CD4-positive, alpha-beta T cell (primary cell): ENCODE data around the gene RNF125. TPM values are rescaled to one million over a fixed set of nuclear protein-coding genes. Genes with fewer than 3 reads are reported as not detected.
A peak's percentile ranks its signal among the peaks of the same experiment; 100 is the strongest.

Experiments used
- ATAC-seq: fragments of 200-7000 bp; cut with Tn5 transposase; one replicate; pipeline ENCODE4 v1.10.0; 2022; ENCODE audit warnings: mild to moderate bottlenecking; ENCODE audit not compliant: poor library complexity
- CTCF ChIA-PET: fragments of 350-600 bp; sonication (Branson Sonifier 250); formaldehyde crosslinking; loops from one replicate; lab custom pipeline; 2021; ENCODE audit warnings: antibody characterized with exemption, inconsistent platforms; lab: Charles Lee
- POLR2A ChIA-PET: fragments of 350-600 bp; sonication (Branson Sonifier 250); formaldehyde crosslinking; loops from one replicate; lab custom pipeline; 2021; ENCODE audit warnings: antibody characterized with exemption, inconsistent platforms; lab: Charles Lee
- DNase-seq, 14 experiments: peaks; one replicate each; pipeline ENCODE4 v3.0.0-alpha.2; 2013 to 2020; ENCODE audit warnings: mixed read lengths in 2 of 14
- H3K27ac ChIP-seq, 2 donors: one replicate each; pipeline versions ENCODE4 v1.5.1 to v1.7.0; 2013; ENCODE audit warnings: low read length in 2 of 2, low read depth in 1 of 2, mild to moderate bottlenecking in 1 of 2
- H3K27me3 ChIP-seq, 2 experiments: 1 replicate in 1 of 2; 2 replicates in 1 of 2; pipeline versions ENCODE4 v1.6.1 to v1.7.0; 2013; ENCODE audit warnings: low read length in 2 of 2, control low read depth in 1 of 2, mild to moderate bottlenecking in 1 of 2, moderate library complexity in 1 of 2; ENCODE audit not compliant: insufficient read depth in 2 of 2, control insufficient read depth in 1 of 2
- H3K36me3 ChIP-seq: one replicate; pipeline ENCODE4 v1.6.1; 2013; ENCODE audit warnings: low read length, control low read depth; ENCODE audit not compliant: insufficient read depth
- H3K4me1 ChIP-seq: one replicate; pipeline ENCODE4 v1.6.1; 2013; ENCODE audit warnings: low read length, control low read depth; ENCODE audit not compliant: insufficient read depth
- H3K4me3 ChIP-seq: one replicate; pipeline ENCODE4 v1.5.1; 2013; ENCODE audit warnings: mild to moderate bottlenecking, low read length, moderate library complexity
- H3K9me3 ChIP-seq, 2 experiments: 1 replicate in 1 of 2; 2 replicates in 1 of 2; pipeline versions ENCODE4 v1.6.1 to v1.7.0; 2013; ENCODE audit warnings: low read length in 2 of 2, mild to moderate bottlenecking in 2 of 2, control low read depth in 1 of 2, moderate library complexity in 1 of 2; ENCODE audit not compliant: control insufficient read depth in 1 of 2, insufficient read depth in 1 of 2
- H3K27ac Mint-ChIP-seq: one replicate; pipeline ENCODE4 v1.8.0; 2020; ENCODE audit warnings: mixed read lengths
- H3K27me3 Mint-ChIP-seq: one replicate; pipeline ENCODE4 v1.8.0; 2021; ENCODE audit warnings: mixed read lengths
- H3K36me3 Mint-ChIP-seq: one replicate; pipeline ENCODE4 v1.8.0; 2021; ENCODE audit warnings: low read depth, mixed read lengths
- H3K4me1 Mint-ChIP-seq: one replicate; pipeline ENCODE4 v1.8.0; 2021; ENCODE audit warnings: low read depth, mixed read lengths
- H3K4me3 Mint-ChIP-seq: one replicate; pipeline ENCODE4 v1.8.0; 2020; ENCODE audit warnings: mild to moderate bottlenecking, mixed read lengths
- H3K9me3 Mint-ChIP-seq: one replicate; pipeline ENCODE4 v1.8.0; 2020; ENCODE audit warnings: mixed read lengths
- CTCF ChIP-seq: fragments of 200-600 bp; IDR thresholded peaks from one replicate; pipeline ENCODE4 v1.8.0; 2022; ENCODE audit warnings: antibody characterized with exemption, mild to moderate bottlenecking
- intact Hi-C, 2 experiments: fragments of 100-400 bp; cut with DNase I in 1 of 2; cut with micrococcal nuclease in 1 of 2; formaldehyde crosslinking; loops; one replicate each; pipeline versions ENCODE4 v1.15.1 to v1.9.0; 2023 to 2025; cut with DNase I, micrococcal nuclease
- total RNA-seq, 174 experiments: library from RNA in 2 of 174; stranded (reverse) in 2 of 174; gene quantifications; one replicate each; pipeline ENCODE4 v1.2.3 and lab custom pipeline; 2021 to 2026

Gene RNF125
- total RNA-seq, 2 experiments from 2014 or later = 107 to 112 TPM

- intact Hi-C loops = loop anchor here in 1 of 2 experiments (2.0 to 5.0 kb wide), 3 partner anchors 20 to 46 kb away; no protein-coding TSS in a partner anchor
- no peak for ATAC-seq
Observed at GRCh38 chr18:32093102-32093511, 74.5 kb downstream of the RNF125 start.

DNA sequence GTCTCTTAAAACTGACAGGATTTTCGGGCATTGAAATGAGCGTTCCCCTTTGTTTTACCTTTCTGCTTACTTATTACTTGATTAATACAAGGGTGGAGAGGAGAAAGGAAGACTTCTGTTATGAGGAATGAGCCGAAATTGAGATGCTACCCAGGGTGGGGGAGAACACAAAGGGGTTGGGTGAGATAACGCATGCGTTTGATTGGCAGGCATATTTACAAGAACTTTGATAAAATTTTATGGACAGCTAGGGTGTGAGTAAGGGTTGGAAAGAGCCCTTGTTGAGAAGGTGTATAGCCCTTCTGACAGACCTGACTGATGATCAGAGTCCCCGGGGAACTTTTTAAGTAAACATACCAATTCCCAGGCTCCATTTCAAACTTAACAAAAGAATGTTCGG, 74.9 kb downstream of the RNF125 start:
- ATAC-seq = no peak
- Mint-ChIP-seq H3K36me3 (peaks cover 47% of the 10 kb centered on the region), H3K4me1 (peaks cover 53% of the 10 kb centered on the region), H3K9me3 (no peaks in the 10 kb centered on the region), H3K27me3 (no peaks in the 10 kb centered on the region), H3K4me3 (peak overlapping the region; percentile 97), H3K27ac (peak overlapping the region; percentile 85)
- H3K27me3 ChIP-seq = no peaks in the 10 kb centered on the region
- H3K36me3 ChIP-seq = peaks cover 10% of the 10 kb centered on the region
- TF ChIP-seq CTCF = no peak
- intact Hi-C loops = loop anchor here in 1 of 2 experiments (2.0 to 5.0 kb wide), 3 partner anchors 21 to 46 kb away; no protein-coding TSS in a partner anchor
- peaks cover 52% of the 10 kb centered on the region for H3K4me1 ChIP-seq
- H3K27ac ChIP-seq = peak overlapping the region; percentile 93 to 98
- ChIA-PET POLR2A (interaction anchor here (0.5 to 5.3 kb wide), 4 partner anchors 8 to 151 kb away, joined by 3 to 139 read pairs (median 34); partner anchors contain the start of genes RNF125 and TRAPPC8), CTCF (no interaction called here)
- peak in 1 of 14 experiments; percentile 12 for DNase-seq
- peak overlapping the region; percentile 90 for H3K4me3 ChIP-seq
- H3K9me3 ChIP-seq = no peaks in the 10 kb centered on the region

More at GRCh38 chr18:32093102-32093511, 74.5 kb downstream of the RNF125 start:
- Histone ChIP-seq H3K27me3 (no peaks in the 10 kb centered on the region), H3K9me3 (no peaks in the 10 kb centered on the region), H3K4me3 (peak overlapping the region; percentile 90), H3K36me3 (peaks cover 10% of the 10 kb centered on the region), H3K4me1 (peaks cover 48% of the 10 kb centered on the region), H3K27ac (peak overlapping the region; percentile 93 to 98)
- Mint-ChIP-seq H3K9me3 (no peaks in the 10 kb centered on the region), H3K4me1 (peaks cover 53% of the 10 kb centered on the region), H3K36me3 (peaks cover 47% of the 10 kb centered on the region), H3K27me3 (no peaks in the 10 kb centered on the region), H3K27ac (peak overlapping the region; percentile 85), H3K4me3 (peak overlapping the region; percentile 97)
- TF ChIP-seq CTCF = no peak
- ChIA-PET CTCF (no interaction called here), POLR2A (interaction anchor here (0.5 to 5.3 kb wide), 4 partner anchors 8 to 150 kb away, joined by 3 to 139 read pairs (median 34); partner anchors contain the start of genes RNF125 and TRAPPC8)
- DNase-seq = peak in 12 of 14 experiments; percentile 10 to 74 (median 21)

GRCh38 chr18:32095192-32095899, 76.7 kb downstream of the RNF125 start:
- H3K4me3 ChIP-seq = peak overlapping the region; percentile 3
- intact Hi-C loops = loop anchor here in 1 of 2 experiments (5.0 kb wide), 1 partner anchor 37 kb away; no protein-coding TSS in a partner anchor
- peaks cover 59% of the 10 kb centered on the region for H3K36me3 Mint-ChIP-seq

More at GRCh38 chr18:32095192-32095899, 76.7 kb downstream of the RNF125 start:
- no peak for ATAC-seq
- no peak for DNase-seq
- peaks cover 67% of the 10 kb centered on the region for H3K4me1 Mint-ChIP-seq
- peaks cover 12% of the 10 kb centered on the region for H3K36me3 ChIP-seq
- H3K4me1 ChIP-seq = peaks cover 59% of the 10 kb centered on the region
- H3K4me3 Mint-ChIP-seq = peak overlapping the region; percentile 97
- H3K9me3 ChIP-seq = no peaks in the 10 kb centered on the region
- peak overlapping the region in 1 of 2 donors; percentile 37 for H3K27ac ChIP-seq
- no peaks in the 10 kb centered on the region for H3K27me3 Mint-ChIP-seq
- peak overlapping the region; percentile 85 for H3K27ac Mint-ChIP-seq
- TF ChIP-seq CTCF = no peak
- no peaks in the 10 kb centered on the region for H3K9me3 Mint-ChIP-seq
- POLR2A ChIA-PET = interaction anchor here (0.5 to 2.4 kb wide), 7 partner anchors 10 to 152 kb away, joined by 3 to 25 read pairs (median 3); partner anchors contain the start of genes RNF125 and TRAPPC8
- H3K27me3 ChIP-seq = no peaks in the 10 kb centered on the region
- CTCF ChIA-PET = interaction anchor here (1.1 to 1.2 kb wide), 2 partner anchors 13 to 23 kb away, joined by 3 to 4 read pairs; no protein-coding TSS in a partner anchor
